Cardiac fibroblast (primary cell): ENCODE data around the gene TTBK1.

Experiments
- DNase-seq, 2 donors: peaks; one replicate each; pipeline versions ENCODE4 v3.0.0 to v3.0.0-alpha.2; 2010; ENCODE audit warnings: low read depth in 2 of 2
- H3K4me3 ChIP-seq, 2 donors: replicated peaks in 1 of 2; 1 replicate in 1 of 2; 2 replicates in 1 of 2; pipeline ENCODE4 v1.5.1; 2011; ENCODE audit warnings: low read depth in 2 of 2, low read length in 2 of 2, mild to moderate bottlenecking in 2 of 2, moderate library complexity in 1 of 2
- TF ChIP-seq, protein P1 (sequence below): IDR thresholded peaks from one replicate; pipeline ENCODE4 v1.5.1; 2011; ENCODE audit warnings: low read depth, mild to moderate bottlenecking, low read length, inconsistent platforms

The TTBK1 gene

DNA sequence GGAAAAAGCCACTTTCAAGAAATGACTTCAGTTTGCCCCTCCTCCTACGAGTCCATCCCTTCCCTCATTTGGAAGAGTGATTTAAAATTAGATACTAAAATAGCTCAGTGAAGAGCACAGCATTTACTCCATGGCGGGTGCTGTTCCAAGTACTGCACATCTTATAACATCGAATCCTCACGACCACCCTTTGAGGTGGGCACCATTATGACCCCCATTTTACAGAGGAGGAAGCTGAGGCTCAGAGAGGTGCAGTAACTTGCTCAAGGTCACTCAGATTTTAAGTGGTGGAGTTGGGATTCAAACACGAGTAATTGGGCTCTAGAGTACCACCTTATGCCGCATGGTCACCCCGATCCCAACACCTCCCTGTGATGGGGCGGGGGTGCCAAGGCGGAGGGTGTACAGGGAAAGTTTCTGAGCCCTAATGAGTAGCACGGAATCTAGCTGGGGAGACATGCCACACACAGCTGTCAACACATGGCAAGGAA, 25.5 kb downstream of the TTBK1 start:
- H3K4me3 ChIP-seq = no peak overlapping the region

DNA sequence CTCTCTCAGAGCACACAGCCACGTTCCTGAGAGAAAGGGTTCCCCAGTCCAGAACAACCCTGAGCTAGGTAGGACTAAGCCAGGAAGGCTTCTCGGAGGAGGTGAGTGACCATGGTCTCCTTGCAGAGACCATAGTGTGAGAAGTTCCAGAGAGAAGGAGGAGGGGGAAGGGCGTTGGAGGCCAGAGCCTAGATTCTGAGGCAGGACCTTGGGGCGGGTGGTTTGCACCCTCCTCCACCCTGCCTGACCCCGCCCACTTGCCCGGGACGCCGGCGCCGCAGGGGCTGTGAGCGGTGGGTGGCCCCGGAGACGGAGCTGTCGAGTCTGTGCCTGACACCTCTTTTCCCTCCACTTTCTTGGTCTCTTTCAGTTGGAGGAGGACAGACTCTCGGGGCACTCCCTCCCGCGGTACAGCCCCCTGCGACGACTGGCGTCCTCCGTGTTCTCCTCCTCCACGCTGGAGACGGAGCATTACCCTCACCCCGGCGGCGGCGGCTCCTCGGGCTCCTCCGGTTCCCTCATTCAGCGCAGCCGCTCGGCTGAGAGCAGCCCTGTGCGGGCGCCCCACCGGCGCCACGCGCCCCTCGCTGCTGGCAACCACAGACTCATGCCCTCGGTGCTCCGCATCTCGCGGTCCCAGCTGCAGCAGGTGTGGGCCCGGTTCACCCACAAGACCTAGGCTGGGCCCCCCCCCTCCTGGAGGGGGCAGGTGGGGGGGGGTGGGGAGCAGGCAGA, 26.2 kb downstream of the TTBK1 start:
- DNase-seq = no peak
- H3K4me3 ChIP-seq = peak overlapping the region; percentile 16 to 21
- TF ChIP-seq, protein P1, sequence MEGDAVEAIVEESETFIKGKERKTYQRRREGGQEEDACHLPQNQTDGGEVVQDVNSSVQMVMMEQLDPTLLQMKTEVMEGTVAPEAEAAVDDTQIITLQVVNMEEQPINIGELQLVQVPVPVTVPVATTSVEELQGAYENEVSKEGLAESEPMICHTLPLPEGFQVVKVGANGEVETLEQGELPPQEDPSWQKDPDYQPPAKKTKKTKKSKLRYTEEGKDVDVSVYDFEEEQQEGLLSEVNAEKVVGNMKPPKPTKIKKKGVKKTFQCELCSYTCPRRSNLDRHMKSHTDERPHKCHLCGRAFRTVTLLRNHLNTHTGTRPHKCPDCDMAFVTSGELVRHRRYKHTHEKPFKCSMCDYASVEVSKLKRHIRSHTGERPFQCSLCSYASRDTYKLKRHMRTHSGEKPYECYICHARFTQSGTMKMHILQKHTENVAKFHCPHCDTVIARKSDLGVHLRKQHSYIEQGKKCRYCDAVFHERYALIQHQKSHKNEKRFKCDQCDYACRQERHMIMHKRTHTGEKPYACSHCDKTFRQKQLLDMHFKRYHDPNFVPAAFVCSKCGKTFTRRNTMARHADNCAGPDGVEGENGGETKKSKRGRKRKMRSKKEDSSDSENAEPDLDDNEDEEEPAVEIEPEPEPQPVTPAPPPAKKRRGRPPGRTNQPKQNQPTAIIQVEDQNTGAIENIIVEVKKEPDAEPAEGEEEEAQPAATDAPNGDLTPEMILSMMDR = no peak

More for the DNA sequence above, 25.5 kb downstream of the TTBK1 start:
- DNase-seq = no peak
- TF ChIP-seq, protein P1 = no peak

DNA sequence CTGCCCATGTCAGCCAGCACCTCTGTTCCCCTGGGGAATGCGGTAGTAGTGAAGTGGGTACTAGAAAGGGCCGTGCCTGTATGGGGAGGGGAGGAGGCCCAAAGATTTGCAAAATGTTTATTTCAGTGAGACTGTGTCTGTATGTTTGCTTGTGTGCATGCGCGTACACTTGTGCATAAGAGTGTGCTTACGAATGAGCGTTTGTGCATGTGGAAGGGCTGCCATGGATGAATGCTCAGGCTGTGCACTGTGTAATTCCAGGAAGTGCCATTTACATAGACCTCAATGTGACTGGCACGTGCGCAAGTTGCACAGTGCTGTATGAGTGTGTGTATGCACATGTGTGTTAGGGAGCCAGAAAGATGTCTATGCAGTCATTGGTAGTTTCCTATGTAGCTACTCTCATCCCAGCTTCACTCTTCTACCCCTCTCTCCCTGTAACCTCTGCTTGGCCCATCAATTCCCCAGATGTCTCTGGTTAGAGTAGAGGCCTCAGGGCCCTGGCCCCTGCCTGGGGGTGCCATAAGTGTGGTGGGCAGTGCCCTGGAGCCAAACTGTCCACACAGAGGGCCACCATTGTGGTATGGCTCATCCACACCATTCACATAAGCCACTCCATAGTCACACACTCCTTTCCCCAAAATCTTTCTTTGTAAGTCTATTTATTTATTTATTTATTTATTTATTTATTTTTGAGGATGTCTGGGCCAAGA, 28.0 kb downstream of the TTBK1 start:
- TF ChIP-seq, protein P1 = no peak
- H3K4me3 ChIP-seq = no peak overlapping the region
- DNase-seq = no peak

DNA sequence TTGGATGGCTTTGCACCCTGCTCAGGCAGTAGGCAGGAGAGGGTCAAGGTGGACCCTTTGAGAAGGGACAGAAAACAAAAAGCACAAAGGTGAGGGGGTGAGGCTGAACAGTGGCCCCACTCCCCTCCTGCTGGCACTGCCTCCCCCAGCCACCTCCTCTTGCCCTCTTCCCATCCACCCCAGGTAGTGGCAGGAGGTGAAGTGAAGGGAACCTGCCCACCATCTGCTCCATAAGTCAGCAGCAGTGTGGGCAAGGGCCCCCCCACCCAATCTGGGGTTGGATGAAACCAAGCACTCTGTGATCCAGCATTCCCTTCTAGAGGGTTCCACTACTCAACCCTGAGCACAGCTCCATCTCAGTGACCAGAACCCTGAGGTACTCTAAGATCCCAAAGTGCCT, 28.7 kb downstream of the TTBK1 start:
- no peak for DNase-seq

DNA sequence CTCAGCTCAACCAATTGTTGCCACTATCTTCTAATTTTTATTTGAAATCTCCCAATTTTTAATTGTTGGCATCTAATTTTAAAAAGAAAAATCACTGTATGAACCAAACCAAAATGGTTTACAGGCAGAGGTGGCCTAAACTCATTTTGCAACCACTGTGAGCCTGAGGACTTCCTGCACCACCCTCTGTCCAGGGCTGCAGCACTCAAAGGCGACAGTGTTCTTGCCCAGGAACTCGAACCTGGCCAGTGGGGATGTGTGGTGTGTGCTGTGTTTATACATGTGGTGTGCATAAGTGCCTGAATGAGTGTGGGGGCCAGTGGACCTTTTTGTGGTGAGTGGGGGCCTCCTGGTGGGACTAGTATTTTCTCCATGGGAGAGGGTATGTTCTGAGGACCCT, 30.4 kb downstream of the TTBK1 start:
- DNase-seq = no peak
- TF ChIP-seq, protein P1 = no peak
- H3K4me3 ChIP-seq = no peak overlapping the region

More for the DNA sequence above, 28.7 kb downstream of the TTBK1 start:
- TF ChIP-seq, protein P1 = no peak
- H3K4me3 ChIP-seq = no peak overlapping the region

DNA sequence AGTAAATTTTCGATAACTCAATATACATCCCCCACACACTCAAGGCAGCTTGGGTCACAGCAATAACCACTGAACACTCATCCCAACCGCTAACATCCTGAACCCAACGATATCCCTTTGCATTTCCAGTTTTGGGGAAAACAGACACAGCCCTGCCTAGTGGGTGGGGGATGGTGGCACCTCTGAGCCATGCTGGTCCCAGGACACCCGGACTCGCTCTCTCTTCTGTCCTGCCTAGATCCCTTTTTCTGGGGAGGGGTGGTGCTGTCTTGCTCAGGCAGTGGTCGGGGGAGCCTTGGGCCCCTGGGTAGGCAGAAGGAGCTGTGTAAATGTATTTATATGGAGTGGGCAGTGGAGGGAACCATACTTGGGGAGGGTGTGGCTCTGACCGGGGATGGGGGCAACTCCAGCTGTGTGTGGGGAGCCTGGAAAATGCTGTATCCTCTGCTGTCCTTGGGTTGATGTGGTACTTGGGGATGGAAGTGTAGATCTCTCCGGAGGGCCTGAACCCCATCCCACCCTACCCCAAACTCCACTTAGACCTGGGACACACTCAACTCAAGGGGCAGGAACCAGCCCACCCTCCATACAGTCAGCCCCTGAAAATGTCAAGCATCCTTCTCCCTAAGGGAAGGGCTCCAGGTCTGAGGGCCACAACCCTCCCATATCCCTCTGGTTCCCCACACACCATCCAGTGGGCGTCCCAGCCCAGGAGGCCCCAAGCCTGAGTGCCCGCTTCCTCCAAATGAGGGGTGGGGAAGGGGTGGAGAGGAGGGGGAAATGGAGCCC, 31.0 kb downstream of the TTBK1 start:
- DNase-seq = no peak
- H3K4me3 ChIP-seq = no peak overlapping the region
- TF ChIP-seq, protein P1 = no peak
